HCT116 (cell line): ENCODE results near the gene MYO1B. TPM values are rescaled to one million over a fixed set of nuclear protein-coding genes. Genes with fewer than 3 reads are reported as not detected.

Experiments used
- ATAC-seq: fragments of 200-7000 bp; cut with Tn5 transposase; 2 replicates; pipeline ENCODE4 v1.9.1; 2020; ENCODE audit warnings: mild to moderate bottlenecking, moderate library complexity
- BruUV-seq: library from RNA; stranded (reverse); fragments of 400-500 nt; replicated peaks from 2 replicates; lab custom pipeline; 2021; lab: Mats Ljungman, UMichigan
- CTCF ChIA-PET: fragments of 300-600 bp; sonication (Branson Sonifier 250); formaldehyde crosslinking; loops from one replicate; lab custom pipeline; 2021; ENCODE audit warnings: antibody characterized with exemption; lab: Charles Lee
- POLR2A ChIA-PET: fragments of 300-600, 350-600 bp; sonication (Branson Sonifier 250); formaldehyde crosslinking; loops from one replicate; lab custom pipeline; 2021; ENCODE audit warnings: antibody characterized with exemption; lab: Charles Lee
- RAD21 ChIA-PET, 2 experiments: fragments of 300-600 bp; sonication (Branson Sonifier 250); formaldehyde crosslinking; loops; one replicate each; lab custom pipeline; 2023; ENCODE audit warnings: low total read pairs in 2 of 2; ENCODE audit not compliant: uncharacterized antibody in 2 of 2, unreplicated experiment in 2 of 2, low non-redundant PET in 1 of 2; lab: Charles Lee
- DNase-seq: peaks from one replicate; pipeline ENCODE4 v3.0.0-alpha.2; 2010; ENCODE audit warnings: low read depth, low spot score
- H2AFZ ChIP-seq: fragments of 200-600 bp; shearing (Covaris generic), sonication (generic); 2 replicates; pipeline ENCODE4 v1.6.1; 2017; ENCODE audit warnings: low read depth, mixed run types, mixed read lengths, antibody characterized with exemption, low read length; ENCODE audit not compliant: poor library complexity, severe bottlenecking
- H3K27ac ChIP-seq: 2 replicates; pipeline ENCODE4 v1.5.1; 2012; ENCODE audit warnings: low read depth, low read length
- H3K27me3 ChIP-seq: fragments of 200-600 bp; sonication (generic); 2 replicates; pipeline ENCODE4 v1.6.1; 2016; ENCODE audit warnings: mixed run types, low read length, mixed read lengths; ENCODE audit not compliant: insufficient read depth
- H3K36me3 ChIP-seq, 2 experiments: fragments of 200-500 bp in 1 of 2; fragments of 200-600 bp in 1 of 2; sonication (Bioruptor generic) in 1 of 2; sonication (generic) in 1 of 2; 2 replicates each; pipeline versions ENCODE4 v1.5.1 to v1.6.1; 2014 to 2016; ENCODE audit warnings: low read length in 2 of 2, inconsistent platforms in 1 of 2, mixed read lengths in 1 of 2, mixed run types in 1 of 2; ENCODE audit not compliant: insufficient read depth in 2 of 2, control insufficient read depth in 1 of 2
- H3K4me1 ChIP-seq, 2 experiments: fragments of 200-600 bp in 1 of 2; sonication (generic) in 1 of 2; 2 replicates each; pipeline versions ENCODE4 v1.5.1 to v1.6.1; 2012 to 2017; ENCODE audit warnings: low read length in 2 of 2, inconsistent platforms in 1 of 2, mild to moderate bottlenecking in 1 of 2, mixed read lengths in 1 of 2, mixed run types in 1 of 2, moderate library complexity in 1 of 2; ENCODE audit not compliant: insufficient read depth in 2 of 2, control insufficient read depth in 1 of 2
- H3K4me2 ChIP-seq: fragments of 200-600 bp; sonication (generic); 2 replicates; pipeline ENCODE4 v1.6.1; 2017; ENCODE audit warnings: mixed run types, low read length, mixed read lengths
- H3K4me3 ChIP-seq, 2 experiments: fragments of 200-600 bp in 1 of 2; sonication (generic) in 1 of 2; replicated peaks in 1 of 2; 2 replicates each; pipeline ENCODE4 v1.5.1; 2011 to 2016; ENCODE audit warnings: low read length in 2 of 2, control low read depth in 1 of 2, low read depth in 1 of 2, mild to moderate bottlenecking in 1 of 2, mixed read lengths in 1 of 2, mixed run types in 1 of 2
- H3K79me2 ChIP-seq: fragments of 200-600 bp; sonication (generic); 2 replicates; pipeline ENCODE4 v1.6.1; 2017; ENCODE audit warnings: mild to moderate bottlenecking, mixed run types, low read length, moderate library complexity, mixed read lengths; ENCODE audit not compliant: insufficient read depth
- H3K9ac ChIP-seq: fragments of 200-600 bp; sonication (generic); 2 replicates; pipeline ENCODE4 v1.6.1; 2016; ENCODE audit warnings: low read length, mixed read lengths
- H3K9me2 ChIP-seq: fragments of 200-600 bp; sonication (generic), shearing (Covaris generic); 2 replicates; pipeline ENCODE4 v1.6.1; 2017; ENCODE audit warnings: mixed run types, mild to moderate bottlenecking, moderate library complexity; ENCODE audit not compliant: insufficient read depth
- H3K9me3 ChIP-seq, 2 experiments: fragments of 200-500 bp in 1 of 2; fragments of 200-600 bp in 1 of 2; sonication (Bioruptor generic) in 1 of 2; sonication (generic) in 1 of 2; 2 replicates each; pipeline ENCODE4 v1.6.1; 2014 to 2017; ENCODE audit warnings: low read length in 2 of 2, mixed read lengths in 2 of 2, inconsistent platforms in 1 of 2, low read depth in 1 of 2, mild to moderate bottlenecking in 1 of 2, mixed run types in 1 of 2, moderate library complexity in 1 of 2; ENCODE audit not compliant: control insufficient read depth in 1 of 2, insufficient read depth in 1 of 2
- H4K20me1 ChIP-seq: fragments of 200-600 bp; sonication (generic), shearing (Covaris generic); 2 replicates; pipeline ENCODE4 v1.6.1; 2017; ENCODE audit warnings: mixed run types, mild to moderate bottlenecking, moderate library complexity; ENCODE audit not compliant: insufficient read depth
- JUND ChIP-seq: IDR thresholded peaks from 2 replicates; pipeline ENCODE4 v1.6.1; 2012
- RAD21 ChIP-seq: IDR thresholded peaks from 2 replicates; pipeline ENCODE4 v1.6.1; 2012; ENCODE audit warnings: low read depth, mild to moderate bottlenecking
- SIN3A ChIP-seq: IDR thresholded peaks from 2 replicates; pipeline ENCODE4 v1.6.1; 2012; ENCODE audit warnings: low read depth
- SRF ChIP-seq: IDR thresholded peaks from 2 replicates; pipeline ENCODE4 v1.6.1; 2012; ENCODE audit warnings: low read depth
- TCF7L2 ChIP-seq: IDR thresholded peaks from 2 replicates; pipeline ENCODE4 v1.7.0; 2011; ENCODE audit warnings: borderline replicate concordance, inconsistent platforms; ENCODE audit not compliant: insufficient read depth, insufficient read length; ENCODE audit errors: extremely low read depth
- intact Hi-C: fragments of 100-400 bp; cut with micrococcal nuclease; formaldehyde crosslinking; loops from 2 replicates; pipeline ENCODE4 v1.10.0; 2022
- total RNA-seq: library from RNA; stranded (reverse); gene quantifications from one replicate; pipeline ENCODE4 v1.2.1, GENCODE V29; 2021; ENCODE audit not compliant: unreplicated experiment
- TF ChIP-seq, protein P1 (sequence below): IDR thresholded peaks from 2 replicates; pipeline ENCODE4 v1.6.1; 2011; ENCODE audit warnings: mild to moderate bottlenecking, low read length, moderate library complexity; ENCODE audit not compliant: insufficient replicate concordance; ENCODE audit errors: extremely low read depth

MYO1B gene
- total RNA-seq, 1 experiment from 2014 or later: 51.7 TPM

DNA sequence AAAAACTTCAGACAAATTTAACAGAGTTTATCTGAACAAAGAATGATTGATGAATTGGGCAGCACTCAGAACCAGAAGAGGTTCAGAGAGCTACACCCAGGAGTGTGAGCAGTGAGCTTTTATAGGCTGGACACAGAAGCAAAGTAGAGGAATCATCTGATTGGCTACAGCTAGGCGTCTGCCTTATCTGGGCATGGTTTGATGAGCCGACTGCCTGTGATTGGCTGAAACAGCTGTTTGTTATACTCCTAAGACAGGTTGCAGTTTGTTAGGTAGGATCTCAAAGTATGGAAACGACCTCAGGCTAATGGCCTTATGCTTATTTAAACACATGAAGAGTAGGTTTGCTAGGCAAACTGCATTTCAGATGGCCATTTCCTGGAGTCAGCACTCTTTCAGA, 188.9 kb downstream of the MYO1B start:
- CTCF ChIA-PET: no interaction called here
- Histone ChIP-seq H3K9me2 (no peaks in the 10 kb centered on the region), H3K4me3 (no peak overlapping the region), H3K79me2 (no peaks in the 10 kb centered on the region), H3K9ac (no peak overlapping the region), H3K4me1 (no peaks in the 10 kb centered on the region), H3K27ac (no peak overlapping the region), H3K27me3 (no peaks in the 10 kb centered on the region), H3K4me2 (no peak overlapping the region), H4K20me1 (no peaks in the 10 kb centered on the region), H2AFZ (no peak overlapping the region), H3K36me3 (no peaks in the 10 kb centered on the region), H3K9me3 (no peaks in the 10 kb centered on the region)
- DNase-seq (no peak), ATAC-seq (no peak; the same call in 1 of the 2 replicates)
- BruUV-seq: no TSS peak
- TF ChIP-seq SRF (peak; percentile 30; the same call in 1 of the 2 replicates), RAD21 (no peak), SIN3A (no peak)
- TF ChIP-seq, protein P1, sequence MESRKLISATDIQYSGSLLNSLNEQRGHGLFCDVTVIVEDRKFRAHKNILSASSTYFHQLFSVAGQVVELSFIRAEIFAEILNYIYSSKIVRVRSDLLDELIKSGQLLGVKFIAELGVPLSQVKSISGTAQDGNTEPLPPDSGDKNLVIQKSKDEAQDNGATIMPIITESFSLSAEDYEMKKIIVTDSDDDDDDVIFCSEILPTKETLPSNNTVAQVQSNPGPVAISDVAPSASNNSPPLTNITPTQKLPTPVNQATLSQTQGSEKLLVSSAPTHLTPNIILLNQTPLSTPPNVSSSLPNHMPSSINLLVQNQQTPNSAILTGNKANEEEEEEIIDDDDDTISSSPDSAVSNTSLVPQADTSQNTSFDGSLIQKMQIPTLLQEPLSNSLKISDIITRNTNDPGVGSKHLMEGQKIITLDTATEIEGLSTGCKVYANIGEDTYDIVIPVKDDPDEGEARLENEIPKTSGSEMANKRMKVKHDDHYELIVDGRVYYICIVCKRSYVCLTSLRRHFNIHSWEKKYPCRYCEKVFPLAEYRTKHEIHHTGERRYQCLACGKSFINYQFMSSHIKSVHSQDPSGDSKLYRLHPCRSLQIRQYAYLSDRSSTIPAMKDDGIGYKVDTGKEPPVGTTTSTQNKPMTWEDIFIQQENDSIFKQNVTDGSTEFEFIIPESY: no peak
- RAD21 ChIA-PET: no interaction called here
- intact Hi-C loops: no loop called here
- POLR2A ChIA-PET: no interaction called here

DNA sequence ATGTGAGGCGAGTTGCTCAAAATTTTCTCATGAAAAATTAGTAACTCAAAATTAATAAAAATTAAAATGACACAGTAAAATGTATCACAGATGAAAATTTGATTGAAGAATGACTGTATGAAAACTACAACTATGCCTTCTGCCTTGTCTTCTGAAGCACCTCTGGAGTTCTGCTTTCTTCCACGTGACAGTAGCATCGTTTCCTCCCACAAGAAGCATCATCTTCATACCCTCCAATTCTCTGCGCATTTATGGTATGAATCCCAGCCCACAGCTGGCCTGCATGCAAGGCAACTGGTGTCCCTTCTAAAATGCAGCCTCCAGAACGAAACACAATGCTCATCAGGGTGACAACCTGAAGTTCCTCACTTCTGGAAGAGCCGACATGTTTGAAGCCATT, 189.9 kb downstream of the MYO1B start:
- TF ChIP-seq TCF7L2 (no peak), JUND (no peak)
- TF ChIP-seq, all 23 proteins: peak for 0
- RAD21 ChIA-PET: no interaction called here
- CTCF ChIA-PET: no interaction called here
- H3K27ac ChIP-seq: no peak overlapping the region
- no peaks in the 10 kb centered on the region for H3K9me2 ChIP-seq
- no peaks in the 10 kb centered on the region for H3K36me3 ChIP-seq
- H3K4me1 ChIP-seq: no peaks in the 10 kb centered on the region
- H3K9me3 ChIP-seq: no peaks in the 10 kb centered on the region
- H2AFZ ChIP-seq: no peak overlapping the region
- H3K4me2 ChIP-seq: no peak overlapping the region
- no peaks in the 10 kb centered on the region for H3K79me2 ChIP-seq
- H3K9ac ChIP-seq: no peak overlapping the region
- intact Hi-C loops: no loop called here
- ATAC-seq (no peak), DNase-seq (no peak)
- H3K27me3 ChIP-seq: no peaks in the 10 kb centered on the region
- POLR2A ChIA-PET: no interaction called here
- H4K20me1 ChIP-seq: no peaks in the 10 kb centered on the region
- no TSS peak for BruUV-seq
- no peak overlapping the region for H3K4me3 ChIP-seq
